H1 (cell line): Measurements from ENCODE around the gene PFN4.

Source experiments
- CTCF ChIP-seq, 3 experiments: IDR thresholded peaks; 1 replicate in 2 of 3; 2 replicates in 1 of 3; pipeline versions ENCODE4 v1.5.1 to v1.6.1; 2011; ENCODE audit warnings: low read length in 3 of 3, mild to moderate bottlenecking in 3 of 3, inconsistent platforms in 2 of 3, low read depth in 1 of 3, moderate library complexity in 1 of 3; ENCODE audit not compliant: insufficient read depth in 1 of 3; ENCODE audit errors: control extremely low read depth in 1 of 3
- JUND ChIP-seq: IDR thresholded peaks from 2 replicates; pipeline ENCODE4 v1.6.1; 2011; ENCODE audit warnings: mild to moderate bottlenecking, improper control_type of control experiment, low read length

DNA sequence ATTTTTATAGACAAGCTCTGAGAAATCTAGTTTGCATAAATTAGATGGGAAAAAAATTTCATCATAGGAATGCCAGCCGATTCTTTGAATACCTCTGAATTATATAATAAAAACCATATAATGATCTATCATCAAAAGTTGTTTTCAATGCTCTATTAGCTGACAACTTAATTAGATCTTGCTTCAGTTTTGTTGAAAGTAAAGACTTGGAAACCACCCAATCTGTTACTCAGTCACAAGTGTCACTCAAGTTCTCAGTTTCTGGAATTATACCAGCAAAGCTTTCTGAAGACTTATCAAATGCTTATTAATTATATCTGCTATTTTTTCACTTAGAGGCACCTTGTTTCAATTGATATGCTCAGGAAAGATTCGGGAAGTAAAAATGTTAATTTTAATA is 21.1 kb downstream of the PFN4 start:
- TF ChIP-seq CTCF (IDR thresholded peaks at IDR 0.05; ENCODE audit: control extremely low read depth in 1 of 3, insufficient read depth in 1 of 3, low read depth in 1 of 3, low read length in 3 of 3), result no peak
- TF ChIP-seq JUND, result no peak
